B cell (primary cell): Measurements from ENCODE around the gene MEGF11. TPM values are rescaled to one million over a fixed set of nuclear protein-coding genes. Genes with fewer than 3 reads are reported as not detected.
A peak's percentile ranks its signal among the peaks of the same experiment; 100 is the strongest.

ENCODE experiments used
- ATAC-seq: fragments of 200-7000 bp; cut with Tn5 transposase; one replicate; pipeline ENCODE4 v1.10.0; 2021; ENCODE audit warnings: low read depth, mild to moderate bottlenecking, moderate number of reproducible peaks, moderate library complexity
- CTCF ChIA-PET: fragments of 350-600 bp; sonication (Branson Sonifier 250); formaldehyde crosslinking; loops from one replicate; lab custom pipeline; 2021; ENCODE audit warnings: antibody characterized with exemption, inconsistent platforms; lab: Charles Lee
- POLR2A ChIA-PET: fragments of 350-600 bp; sonication (Branson Sonifier 250); formaldehyde crosslinking; loops from one replicate; lab custom pipeline; 2021; ENCODE audit warnings: antibody characterized with exemption; lab: Charles Lee
- DNase-seq: peaks from one replicate; pipeline ENCODE4 v3.0.0; 2013
- H2AFZ ChIP-seq: 2 replicates; pipeline ENCODE4 v1.6.1; 2012; ENCODE audit warnings: mild to moderate bottlenecking, low read depth, low read length; ENCODE audit not compliant: insufficient read depth, poor library complexity, severe bottlenecking
- H3K27ac ChIP-seq, 2 donors: 1 replicate in 1 of 2; 2 replicates in 1 of 2; pipeline ENCODE4 v1.5.1; 2012 to 2013; ENCODE audit warnings: low read length in 2 of 2, mild to moderate bottlenecking in 2 of 2, moderate library complexity in 1 of 2
- H3K27me3 ChIP-seq, 4 experiments: fragments of 200-600 bp in 1 of 4; sonication (generic) in 1 of 4; replicated peaks in 1 of 4; 1 replicate in 2 of 4; 2 replicates in 2 of 4; pipeline versions ENCODE4 v1.6.1 to v1.7.0; 2013 to 2016; ENCODE audit warnings: low read length in 3 of 4, mild to moderate bottlenecking in 2 of 4, mixed read lengths in 1 of 4, moderate library complexity in 1 of 4; ENCODE audit not compliant: insufficient read depth in 4 of 4, control insufficient read depth in 3 of 4; ENCODE audit errors: control extremely low read depth in 1 of 4
- H3K36me3 ChIP-seq, 2 experiments: replicated peaks in 1 of 2; 1 replicate in 1 of 2; 2 replicates in 1 of 2; pipeline versions ENCODE4 v1.6.1 to v1.7.1; 2013; ENCODE audit warnings: low read length in 1 of 2; ENCODE audit not compliant: insufficient read depth in 2 of 2, control insufficient read depth in 1 of 2; ENCODE audit errors: control extremely low read depth in 1 of 2, extremely low read depth in 1 of 2
- H3K4me1 ChIP-seq, 2 donors: fragments of 200-600 bp in 1 of 2; sonication (generic) in 1 of 2; 1 replicate in 1 of 2; 2 replicates in 1 of 2; pipeline versions ENCODE4 v1.5.1 to v1.6.1; 2013 to 2017; ENCODE audit warnings: low read length in 2 of 2; ENCODE audit not compliant: control insufficient read depth in 2 of 2, insufficient read depth in 2 of 2
- H3K4me2 ChIP-seq: replicated peaks from 2 replicates; pipeline ENCODE3; 2012; ENCODE audit warnings: mild to moderate bottlenecking, low read depth, low read length; ENCODE audit not compliant: poor library complexity, severe bottlenecking
- H3K4me3 ChIP-seq, 5 experiments: fragments of 200-600 bp in 1 of 5; sonication (generic) in 1 of 5; 1 replicate in 3 of 5; 2 replicates in 2 of 5; pipeline versions ENCODE4 v1.5.1 to v1.7.0; 2011 to 2016; ENCODE audit warnings: low read length in 4 of 5, mild to moderate bottlenecking in 4 of 5, low read depth in 2 of 5, control low read depth in 1 of 5, moderate library complexity in 1 of 5; ENCODE audit not compliant: insufficient read depth in 1 of 5; ENCODE audit errors: control extremely low read depth in 1 of 5, extremely low read depth in 1 of 5
- H3K79me2 ChIP-seq: fragments of 200-600 bp; sonication (generic); one replicate; pipeline ENCODE4 v1.6.0; 2016; ENCODE audit warnings: low read length; ENCODE audit not compliant: control insufficient read depth, insufficient read depth
- H3K9ac ChIP-seq: fragments of 200-600 bp; sonication (generic); 2 replicates; pipeline ENCODE4 v1.6.1; 2017; ENCODE audit warnings: mild to moderate bottlenecking, low read length, moderate library complexity
- H3K9me3 ChIP-seq, 3 donors: one replicate each; pipeline versions ENCODE4 v1.6.1 to v1.7.1; 2013; ENCODE audit warnings: low read length in 2 of 3; ENCODE audit not compliant: control insufficient read depth in 2 of 3, insufficient read depth in 1 of 3; ENCODE audit errors: control extremely low read depth in 1 of 3
- H4K20me1 ChIP-seq: 2 replicates; pipeline ENCODE4 v1.6.0; 2012; ENCODE audit warnings: mild to moderate bottlenecking, low read length; ENCODE audit not compliant: insufficient read depth, control insufficient read depth, poor library complexity, severe bottlenecking
- H3K27ac Mint-ChIP-seq: one replicate; pipeline ENCODE4 v1.8.0; 2021; ENCODE audit warnings: mixed read lengths
- H3K27me3 Mint-ChIP-seq: one replicate; pipeline ENCODE4 v1.8.0; 2021; ENCODE audit warnings: mixed read lengths
- H3K4me1 Mint-ChIP-seq: one replicate; pipeline ENCODE4 v1.8.0; 2021; ENCODE audit warnings: mixed read lengths
- H3K4me3 Mint-ChIP-seq: one replicate; pipeline ENCODE4 v1.8.0; 2021; ENCODE audit warnings: mixed read lengths
- H3K9me3 Mint-ChIP-seq: one replicate; pipeline ENCODE4 v1.8.0; 2022; ENCODE audit warnings: mixed read lengths; ENCODE audit not compliant: insufficient read depth
- CTCF ChIP-seq: fragments of 200-600 bp; IDR thresholded peaks from one replicate; pipeline ENCODE4 v1.8.0; 2022; ENCODE audit warnings: antibody characterized with exemption, mild to moderate bottlenecking
- EZH2 ChIP-seq: IDR thresholded peaks from 2 replicates; pipeline ENCODE4 v1.6.1; 2012; ENCODE audit warnings: borderline replicate concordance, low read depth, mild to moderate bottlenecking, moderate library complexity, low read length; ENCODE audit not compliant: insufficient read depth, poor library complexity, severe bottlenecking
- WGBS: methylation state at CpG from one replicate; pipeline ENCODE4 v1.1.5; 2013; ENCODE audit warnings: missing lambda C conversion rate; ENCODE audit not compliant: insufficient coverage; 5-methylcytosine and 5-hydroxymethylcytosine counted together
- intact Hi-C: fragments of 100-400 bp; cut with micrococcal nuclease; formaldehyde crosslinking; loops from one replicate; pipeline ENCODE4 v1.10.0; 2022
- polyA plus RNA-seq: library from polyadenylated mRNA; depleted of rRNA; stranded (reverse); fragments of >200 nt; gene quantifications from 2 replicates; pipeline ENCODE4 v1.2.3, GENCODE V29; 2012
- total RNA-seq, 2 donors: library from RNA; stranded (reverse); fragments of 120-200 nt in 1 of 2; gene quantifications; 1 replicate in 1 of 2; 2 replicates in 1 of 2; pipeline versions ENCODE4 v1.2.3 to v1.2.4, GENCODE V29; 2013 to 2022

The MEGF11 gene
- total and polyA plus RNA-seq, 2 donors (not counting 1 experiment from before 2014, with no cell fraction given), result 0.04 to 0.34 TPM

- peak overlapping the region; percentile 87 for H3K9ac ChIP-seq
- peaks cover 0 to 5% of the 10 kb centered on the region in 2 experiments for H3K36me3 ChIP-seq
- ATAC-seq (no peak), DNase-seq (no peak)
- Mint-ChIP-seq H3K27ac (peak overlapping the region; percentile 93), H3K9me3 (no peaks in the 10 kb centered on the region), H3K27me3 (no peaks in the 10 kb centered on the region), H3K4me3 (peak overlapping the region; percentile 89), H3K4me1 (peaks cover 31% of the 10 kb centered on the region)
- peak overlapping the region; percentile 77 for H3K4me2 ChIP-seq
- peak overlapping the region; percentile 99 for H2AFZ ChIP-seq
- no peaks in the 10 kb centered on the region for H4K20me1 ChIP-seq
- peaks cover 35% of the 10 kb centered on the region for H3K79me2 ChIP-seq
- H3K4me3 ChIP-seq, result peak overlapping the region; percentile 23 to 90 (median 61)
- intact Hi-C loops, result loop anchor here (2.0 kb wide), 1 partner anchor 210 kb away; the partner anchor contains the start of genes RPL4 and ZWILCH
- no peaks in the 10 kb centered on the region for H3K9me3 ChIP-seq
- ChIA-PET POLR2A (interaction anchor here (1.2 kb wide), 1 partner anchor 210 kb away, joined by 3 read pairs; the partner anchor contains the start of genes RPL4 and ZWILCH), CTCF (interaction anchor here (0.6 to 1.6 kb wide), 4 partner anchors 204 to 698 kb away, joined by 3 to 5 read pairs (median 4); no protein-coding TSS in a partner anchor)
- H3K4me1 ChIP-seq, result peaks cover 20 to 26% of the 10 kb centered on the region in 2 donors
- H3K27me3 ChIP-seq, result no peaks in the 10 kb centered on the region
- H3K27ac ChIP-seq, result peak overlapping the region; percentile 77 to 79
- under 1% methylated on average over 12 of the region's 16 CpGs for WGBS
- TF ChIP-seq EZH2, result no peak
Measured at GRCh38 chr15:66294157-66294931, 40.8 kb upstream of the MEGF11 start.

GRCh38 chr15:66293419-66294156, 40.0 kb upstream of the MEGF11 start, which contains the start of gene DIS3L:
Gene DIS3L, plus strand, starts transcription at chr15:66293568. Its CDS starts 29 bp downstream, at chr15:66293597.
- peak within 1 kb of the TSS; percentile 99 for H2AFZ ChIP-seq
- Mint-ChIP-seq H3K27me3 (no peaks in the 10 kb centered on the region), H3K27ac (peak within 1 kb of the TSS; percentile 93), H3K9me3 (no peaks in the 10 kb centered on the region), H3K4me1 (peaks cover 31% of the 10 kb centered on the region), H3K4me3 (peak within 1 kb of the TSS; percentile 89)
- TF ChIP-seq EZH2 (no peak), CTCF (no peak)
- intact Hi-C loops, result loop anchor here (2.0 kb wide), 3 partner anchors 93 to 211 kb away; partner anchors contain the start of genes MAP2K1, RPL4, SNAPC5 and ZWILCH
- ATAC-seq, result peak; percentile 80
- under 1% methylated on average over 92 of the region's 92 CpGs for WGBS
- peaks cover 20 to 26% of the 10 kb centered on the region in 2 donors for H3K4me1 ChIP-seq
- H3K79me2 ChIP-seq, result peaks cover 35% of the 10 kb centered on the region
- H3K4me3 ChIP-seq, result peak within 1 kb of the TSS; percentile 50 to 90 (median 61)
- peak within 1 kb of the TSS; percentile 77 for H3K4me2 ChIP-seq
- CTCF ChIA-PET, result interaction anchor here (0.6 to 1.6 kb wide), 6 partner anchors 204 to 697 kb away, joined by 3 to 5 read pairs (median 4); partner anchors contain the start of gene SNAPC5
- H3K36me3 ChIP-seq, result peaks cover 0 to 1% of the 10 kb centered on the region in 2 experiments
- peak within 1 kb of the TSS; percentile 92 to 93 for H3K27ac ChIP-seq
- H3K27me3 ChIP-seq, result no peaks in the 10 kb centered on the region
- no peaks in the 10 kb centered on the region for H4K20me1 ChIP-seq
- peak; percentile 84 for DNase-seq
- H3K9me3 ChIP-seq, result no peaks in the 10 kb centered on the region
- H3K9ac ChIP-seq, result peak within 1 kb of the TSS; percentile 87
- POLR2A ChIA-PET, result interaction anchor here (1.0 to 1.2 kb wide), 3 partner anchors 205 to 425 kb away, joined by 3 to 5 read pairs (median 4); partner anchors contain the start of genes RAB11A, RPL4, SNAPC5 and ZWILCH
